GM12873 (cell line): ENCODE data around the gene TEX36.

Source experiments
- TF ChIP-seq, protein P1 (sequence below): IDR thresholded peaks from 2 replicates; pipeline ENCODE4 v1.5.1; 2012; ENCODE audit warnings: low read depth, mild to moderate bottlenecking, moderate library complexity, low read length, control low read depth; ENCODE audit not compliant: insufficient read depth; ENCODE audit errors: missing control alignments

TEX36 gene

DNA sequence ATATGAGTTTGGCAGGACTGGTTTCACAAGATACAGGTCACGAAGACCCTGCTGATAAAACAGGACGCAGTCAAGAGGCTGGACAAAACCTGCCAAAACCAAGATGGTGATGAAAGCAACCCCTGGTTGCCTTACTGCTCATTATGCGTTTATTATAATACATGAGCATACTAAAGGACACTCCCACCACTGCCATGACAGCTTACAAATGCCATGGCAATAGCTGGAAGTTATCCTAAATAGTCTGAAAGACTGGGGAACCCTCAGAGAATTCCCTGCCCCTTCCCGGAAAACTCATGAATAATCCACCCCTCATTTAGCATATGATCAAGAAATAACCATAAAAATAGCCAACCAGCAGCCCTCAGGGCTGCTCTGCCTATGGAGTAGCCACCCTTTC lies 73.1 kb downstream of the TEX36 start:
- TF ChIP-seq, protein P1, sequence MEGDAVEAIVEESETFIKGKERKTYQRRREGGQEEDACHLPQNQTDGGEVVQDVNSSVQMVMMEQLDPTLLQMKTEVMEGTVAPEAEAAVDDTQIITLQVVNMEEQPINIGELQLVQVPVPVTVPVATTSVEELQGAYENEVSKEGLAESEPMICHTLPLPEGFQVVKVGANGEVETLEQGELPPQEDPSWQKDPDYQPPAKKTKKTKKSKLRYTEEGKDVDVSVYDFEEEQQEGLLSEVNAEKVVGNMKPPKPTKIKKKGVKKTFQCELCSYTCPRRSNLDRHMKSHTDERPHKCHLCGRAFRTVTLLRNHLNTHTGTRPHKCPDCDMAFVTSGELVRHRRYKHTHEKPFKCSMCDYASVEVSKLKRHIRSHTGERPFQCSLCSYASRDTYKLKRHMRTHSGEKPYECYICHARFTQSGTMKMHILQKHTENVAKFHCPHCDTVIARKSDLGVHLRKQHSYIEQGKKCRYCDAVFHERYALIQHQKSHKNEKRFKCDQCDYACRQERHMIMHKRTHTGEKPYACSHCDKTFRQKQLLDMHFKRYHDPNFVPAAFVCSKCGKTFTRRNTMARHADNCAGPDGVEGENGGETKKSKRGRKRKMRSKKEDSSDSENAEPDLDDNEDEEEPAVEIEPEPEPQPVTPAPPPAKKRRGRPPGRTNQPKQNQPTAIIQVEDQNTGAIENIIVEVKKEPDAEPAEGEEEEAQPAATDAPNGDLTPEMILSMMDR: no peak

DNA sequence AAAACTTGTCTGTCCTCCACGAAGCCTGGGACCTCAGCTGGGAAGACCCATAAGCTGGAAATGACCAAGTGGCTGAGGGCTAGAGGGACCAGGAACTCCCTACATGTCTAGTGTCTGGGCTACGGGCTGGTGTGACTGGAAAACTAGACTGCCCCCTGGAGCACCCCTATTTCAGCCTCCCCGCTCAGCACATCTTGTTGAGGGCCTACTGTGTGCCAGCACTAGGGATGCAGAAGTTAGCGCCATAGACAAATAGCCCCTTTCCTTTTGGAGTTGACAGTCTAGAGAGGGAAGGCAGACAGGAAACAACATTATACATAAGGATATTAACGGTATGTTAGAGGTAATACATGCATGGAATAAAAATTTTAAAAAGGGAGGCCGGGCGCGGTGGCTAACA lies 74.5 kb downstream of the TEX36 start:
- TF ChIP-seq, protein P1: no peak

DNA sequence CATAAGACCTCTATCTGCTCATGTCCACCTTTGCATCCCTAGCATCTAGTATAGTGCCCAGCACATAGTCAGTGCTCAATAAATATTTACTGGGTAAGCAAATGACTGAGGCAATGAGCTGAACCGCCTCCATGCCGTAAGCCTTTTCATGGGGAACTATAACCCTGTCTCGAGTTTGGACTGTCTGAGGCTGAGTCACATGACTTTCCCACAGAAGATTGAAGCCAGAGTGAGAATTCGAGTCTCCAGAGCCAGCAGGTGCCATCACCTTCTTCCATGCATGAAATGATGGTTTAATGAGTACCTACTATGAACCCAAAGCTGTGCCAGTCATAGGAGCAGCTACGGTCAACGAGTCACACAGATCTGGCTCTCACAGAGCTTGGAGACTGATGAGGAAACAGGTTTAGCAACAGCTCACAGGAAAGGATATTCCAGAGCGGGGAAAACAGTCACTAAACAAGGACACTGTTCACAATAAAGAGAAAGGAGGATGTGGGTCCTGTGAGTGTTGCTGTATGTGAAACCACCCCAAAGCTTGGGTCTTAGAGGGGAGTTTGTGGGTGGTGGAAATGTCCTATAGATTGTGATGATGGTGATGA lies 75.2 kb downstream of the TEX36 start:
- TF ChIP-seq, protein P1: no peak

DNA sequence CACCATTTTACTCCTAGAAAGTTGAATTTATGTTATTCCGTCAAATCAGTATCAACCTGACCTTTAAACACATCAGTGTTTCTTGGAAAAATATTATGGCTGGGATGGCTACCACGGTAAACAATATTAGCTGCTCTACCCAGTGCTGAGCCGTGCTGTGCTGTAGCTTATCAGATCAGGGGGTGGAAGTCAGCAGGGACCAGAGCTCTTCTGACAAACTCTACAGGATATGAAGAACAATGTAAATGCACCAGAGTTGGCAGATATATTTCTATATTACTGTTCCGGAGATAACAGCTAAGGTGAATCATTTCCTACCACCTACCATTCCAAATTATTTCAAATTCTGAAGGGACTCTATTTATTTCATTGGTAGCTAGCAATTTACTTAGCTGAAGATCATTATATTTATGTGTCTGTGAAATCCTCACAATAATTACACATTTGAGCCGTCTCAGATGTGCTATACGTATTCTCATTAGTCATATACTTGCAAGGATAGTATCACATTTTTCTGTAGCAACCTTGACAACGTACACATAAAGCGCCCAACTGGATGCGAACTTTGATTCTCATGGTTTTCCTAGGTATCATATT lies 76.5 kb downstream of the TEX36 start:
- TF ChIP-seq, protein P1: no peak
